Nephron (organoid): ENCODE data around the gene SND1.

Experiments used
- H3K27ac Mint-ChIP-seq, 3 experiments: 2 replicates each; pipeline ENCODE4 v1.8.0; 2020; ENCODE audit warnings: mixed read lengths in 3 of 3, mild to moderate bottlenecking in 2 of 3, moderate library complexity in 1 of 3
- H3K27me3 Mint-ChIP-seq: 2 replicates; pipeline ENCODE4 v1.8.0; 2021; ENCODE audit warnings: low read depth, mild to moderate bottlenecking, moderate library complexity, mixed read lengths
- H3K36me3 Mint-ChIP-seq: 2 replicates; pipeline ENCODE4 v1.8.0; 2020; ENCODE audit warnings: low read depth, mixed read lengths
- H3K4me1 Mint-ChIP-seq: 2 replicates; pipeline ENCODE4 v1.8.0; 2020; ENCODE audit warnings: mixed read lengths
- H3K4me3 Mint-ChIP-seq, 3 experiments: 2 replicates each; pipeline ENCODE4 v1.8.0; 2020; ENCODE audit warnings: mild to moderate bottlenecking in 3 of 3, mixed read lengths in 3 of 3, moderate library complexity in 2 of 3
- H3K9me3 Mint-ChIP-seq: 2 replicates; pipeline ENCODE4 v1.8.0; 2020; ENCODE audit warnings: mixed read lengths
- TF ChIP-seq, protein P1 (sequence below), 3 experiments: fragments of 200-600 bp; sonication (generic); IDR thresholded peaks; one replicate each; pipeline ENCODE4 v1.5.0; 2021; ENCODE audit warnings: antibody characterized with exemption in 3 of 3; ENCODE audit not compliant: unreplicated experiment in 3 of 3

Gene SND1

DNA sequence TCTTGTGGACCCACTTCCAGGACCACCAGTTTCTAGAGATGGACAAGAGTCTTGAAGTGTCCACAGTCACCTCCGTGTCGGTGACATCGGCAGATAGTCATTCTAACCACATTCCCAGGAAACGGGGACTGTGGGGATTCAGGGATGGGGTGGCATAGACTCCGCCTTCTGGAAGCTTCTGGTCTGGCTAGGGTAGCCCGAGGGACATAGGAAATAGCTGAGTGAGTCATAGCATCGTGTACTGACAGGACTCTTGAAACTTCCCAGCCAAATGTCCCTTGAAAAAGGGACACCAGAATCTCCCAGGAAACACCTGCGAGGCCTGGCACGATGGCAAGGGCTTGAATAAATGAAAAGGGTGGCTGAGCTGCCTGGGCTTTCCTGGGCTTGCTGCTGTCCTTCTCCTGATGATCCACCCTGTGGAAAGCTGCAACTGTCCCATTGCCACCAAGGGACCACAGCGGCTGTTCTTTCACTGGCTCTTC is 463.4 kb downstream of the SND1 start:
- H3K9me3 Mint-ChIP-seq, result no peaks in the 10 kb centered on the region
- peaks cover 50% of the 10 kb centered on the region for H3K27me3 Mint-ChIP-seq
- H3K27ac Mint-ChIP-seq, result no peak overlapping the region
- H3K4me1 Mint-ChIP-seq, result no peaks in the 10 kb centered on the region
- TF ChIP-seq, protein P1, sequence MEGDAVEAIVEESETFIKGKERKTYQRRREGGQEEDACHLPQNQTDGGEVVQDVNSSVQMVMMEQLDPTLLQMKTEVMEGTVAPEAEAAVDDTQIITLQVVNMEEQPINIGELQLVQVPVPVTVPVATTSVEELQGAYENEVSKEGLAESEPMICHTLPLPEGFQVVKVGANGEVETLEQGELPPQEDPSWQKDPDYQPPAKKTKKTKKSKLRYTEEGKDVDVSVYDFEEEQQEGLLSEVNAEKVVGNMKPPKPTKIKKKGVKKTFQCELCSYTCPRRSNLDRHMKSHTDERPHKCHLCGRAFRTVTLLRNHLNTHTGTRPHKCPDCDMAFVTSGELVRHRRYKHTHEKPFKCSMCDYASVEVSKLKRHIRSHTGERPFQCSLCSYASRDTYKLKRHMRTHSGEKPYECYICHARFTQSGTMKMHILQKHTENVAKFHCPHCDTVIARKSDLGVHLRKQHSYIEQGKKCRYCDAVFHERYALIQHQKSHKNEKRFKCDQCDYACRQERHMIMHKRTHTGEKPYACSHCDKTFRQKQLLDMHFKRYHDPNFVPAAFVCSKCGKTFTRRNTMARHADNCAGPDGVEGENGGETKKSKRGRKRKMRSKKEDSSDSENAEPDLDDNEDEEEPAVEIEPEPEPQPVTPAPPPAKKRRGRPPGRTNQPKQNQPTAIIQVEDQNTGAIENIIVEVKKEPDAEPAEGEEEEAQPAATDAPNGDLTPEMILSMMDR (IDR thresholded peaks at IDR 0.05; ENCODE audit: unreplicated experiment in 3 of 3), result no peak
- no peak overlapping the region for H3K4me3 Mint-ChIP-seq
- no peaks in the 10 kb centered on the region for H3K36me3 Mint-ChIP-seq

DNA sequence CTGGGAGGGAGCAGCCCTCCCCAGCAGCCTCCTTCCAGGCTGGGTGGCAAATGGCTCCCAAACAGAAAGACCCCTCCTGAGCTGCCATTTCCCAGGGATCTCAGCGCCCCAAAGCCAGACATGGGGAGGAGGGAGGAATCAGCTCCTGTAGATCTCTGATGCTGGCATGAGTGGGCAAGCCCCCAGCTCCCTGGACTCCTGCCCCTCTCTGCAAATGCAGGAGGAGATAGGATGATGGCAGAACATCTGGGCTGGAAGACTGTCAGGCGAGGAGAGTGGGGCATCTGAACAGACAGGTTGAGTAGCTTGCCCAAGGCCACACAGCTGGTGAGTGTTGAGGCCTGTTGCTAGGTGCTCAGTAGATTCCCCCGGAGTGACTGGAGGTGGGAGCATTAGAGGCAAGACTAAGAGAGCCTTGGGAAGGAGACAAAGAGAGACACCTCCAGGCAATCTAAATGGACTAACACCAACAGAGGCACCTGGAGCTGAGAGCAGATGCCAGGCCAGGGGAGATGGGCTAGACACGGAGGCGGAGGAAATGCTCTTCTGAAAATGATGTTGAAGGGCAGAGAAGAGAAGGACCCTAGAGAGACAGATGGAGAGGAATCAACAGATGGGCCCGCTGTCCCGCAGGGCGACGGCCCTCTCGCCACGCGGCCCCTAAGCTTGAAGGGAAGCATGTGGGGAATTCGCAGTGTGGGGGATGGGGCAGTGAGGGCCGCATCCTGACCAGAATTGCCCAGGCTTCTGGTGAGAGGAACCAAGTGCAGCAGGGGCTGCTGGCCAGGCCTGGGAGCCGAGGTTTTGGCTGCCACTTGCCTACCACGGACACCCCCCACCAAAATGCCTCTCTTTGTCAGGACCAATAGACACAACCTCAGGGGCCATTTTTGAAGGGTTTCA is 464.1 kb downstream of the SND1 start:
- Mint-ChIP-seq H3K9me3 (no peaks in the 10 kb centered on the region), H3K36me3 (no peaks in the 10 kb centered on the region), H3K27me3 (peaks cover 50% of the 10 kb centered on the region), H3K4me1 (no peaks in the 10 kb centered on the region), H3K4me3 (no peak overlapping the region), H3K27ac (no peak overlapping the region)
- TF ChIP-seq, protein P1 (IDR thresholded peaks at IDR 0.05; ENCODE audit: unreplicated experiment in 3 of 3), result no peak

DNA sequence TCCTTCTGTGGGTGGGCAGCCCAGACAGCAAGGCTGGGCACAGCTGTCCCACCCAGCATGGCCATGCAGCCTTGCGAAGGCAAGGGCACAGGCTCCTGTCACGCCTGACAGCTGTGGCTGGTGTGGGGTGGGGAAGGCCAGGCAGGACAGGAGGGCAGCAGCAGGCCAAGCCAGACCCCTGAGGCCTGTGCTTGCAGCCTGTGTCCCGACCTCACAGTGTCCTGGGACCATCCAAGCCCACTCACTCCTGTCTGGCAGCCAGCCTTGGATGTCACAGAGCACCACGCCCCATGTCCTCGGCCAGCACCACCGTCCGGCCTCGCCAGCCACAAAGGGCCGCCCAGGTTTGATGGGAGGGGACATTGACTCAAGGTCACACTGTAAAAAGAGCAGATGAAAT is 464.7 kb downstream of the SND1 start:
- Mint-ChIP-seq H3K9me3 (no peaks in the 10 kb centered on the region), H3K27me3 (peaks cover 48% of the 10 kb centered on the region)

DNA sequence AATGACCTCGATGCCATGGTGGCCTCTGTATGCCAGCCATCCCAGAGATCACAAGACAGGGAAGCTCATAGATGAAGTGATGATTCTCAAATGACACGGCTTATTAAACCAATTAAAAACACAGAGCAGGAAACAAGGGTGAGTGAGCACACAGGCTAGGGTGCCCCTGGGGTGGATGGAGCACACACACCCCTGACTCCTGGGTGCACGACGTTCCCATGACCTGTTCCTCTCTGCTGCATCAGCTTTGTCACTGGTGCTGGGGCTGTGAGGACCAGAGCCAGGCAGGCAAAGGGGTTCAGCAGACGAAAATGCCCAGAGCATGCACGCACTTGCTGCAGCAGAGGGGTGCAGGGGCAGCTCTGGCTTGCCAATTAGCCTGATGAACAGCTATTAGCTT is 465.7 kb downstream of the SND1 start:
- H3K36me3 Mint-ChIP-seq, result no peaks in the 10 kb centered on the region
- H3K4me1 Mint-ChIP-seq, result peaks cover 4% of the 10 kb centered on the region
- TF ChIP-seq, protein P1 (IDR thresholded peaks at IDR 0.05; ENCODE audit: unreplicated experiment in 3 of 3), result no peak
- H3K27me3 Mint-ChIP-seq, result peaks cover 42% of the 10 kb centered on the region
- no peaks in the 10 kb centered on the region for H3K9me3 Mint-ChIP-seq
- no peak overlapping the region for H3K4me3 Mint-ChIP-seq
- H3K27ac Mint-ChIP-seq, result no peak overlapping the region

More for the DNA sequence above, 464.7 kb downstream of the SND1 start:
- no peak overlapping the region for H3K4me3 Mint-ChIP-seq
- H3K27ac Mint-ChIP-seq, result no peak overlapping the region
- no peaks in the 10 kb centered on the region for H3K4me1 Mint-ChIP-seq
- TF ChIP-seq, protein P1 (IDR thresholded peaks at IDR 0.05; ENCODE audit: unreplicated experiment in 3 of 3), result no peak
- H3K36me3 Mint-ChIP-seq, result no peaks in the 10 kb centered on the region

DNA sequence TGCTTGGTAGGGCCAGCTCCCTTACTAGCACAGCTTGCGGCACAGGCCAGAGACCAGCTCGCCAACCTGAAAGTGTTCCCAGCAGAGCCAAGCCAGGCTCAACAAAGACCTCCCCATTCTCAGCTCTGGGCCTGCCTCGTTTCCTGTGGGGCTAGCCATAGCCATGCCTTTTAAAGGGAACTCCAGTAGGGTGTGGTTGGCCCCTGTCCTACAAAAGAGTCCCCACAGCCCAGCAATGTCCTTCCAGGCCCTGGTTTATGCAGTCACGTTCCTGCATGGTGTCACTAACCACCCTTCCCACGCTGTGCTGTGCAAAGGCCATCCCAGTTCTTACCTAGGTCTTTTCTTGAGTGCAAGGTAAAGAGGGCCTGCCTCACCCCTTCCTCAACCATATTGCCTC is 467.0 kb downstream of the SND1 start:
- Mint-ChIP-seq H3K36me3 (no peaks in the 10 kb centered on the region), H3K4me1 (peaks cover 5% of the 10 kb centered on the region), H3K27me3 (peaks cover 43% of the 10 kb centered on the region), H3K27ac (no peak overlapping the region), H3K4me3 (no peak overlapping the region), H3K9me3 (no peaks in the 10 kb centered on the region)
- TF ChIP-seq, protein P1 (IDR thresholded peaks at IDR 0.05; ENCODE audit: unreplicated experiment in 3 of 3), result no peak

DNA sequence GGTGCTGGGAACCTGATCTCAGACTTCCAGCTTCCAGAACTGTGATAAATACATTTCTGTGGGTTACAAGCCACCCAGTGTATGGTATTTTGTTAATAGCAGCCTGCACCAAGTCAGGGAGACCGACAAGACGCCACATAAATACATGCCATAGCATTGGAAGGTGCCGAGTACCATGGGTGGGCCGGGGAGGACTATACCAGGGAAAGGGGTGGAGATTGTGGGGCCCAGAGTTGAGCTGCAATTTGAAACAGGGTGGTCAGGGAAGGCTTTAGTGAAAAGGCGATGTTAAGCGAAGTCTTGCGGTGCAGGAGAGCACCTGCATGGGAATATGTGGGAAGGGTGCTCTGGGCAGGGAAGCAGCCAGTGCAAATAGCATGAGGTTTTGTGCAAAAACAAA is 468.1 kb downstream of the SND1 start:
- Mint-ChIP-seq H3K9me3 (no peaks in the 10 kb centered on the region), H3K4me1 (peaks cover 5% of the 10 kb centered on the region), H3K36me3 (no peaks in the 10 kb centered on the region), H3K27ac (no peak overlapping the region), H3K27me3 (peaks cover 38% of the 10 kb centered on the region), H3K4me3 (no peak overlapping the region)
- TF ChIP-seq, protein P1 (IDR thresholded peaks at IDR 0.05; ENCODE audit: unreplicated experiment in 3 of 3), result no peak
